Suprapubic skin (tissue), 3 donors: Measurements from ENCODE around the gene OR5L2.

Experiments used
- EP300 ChIP-seq: sonication (generic); formaldehyde crosslinking; IDR thresholded peaks from one replicate; pipeline ENCODE4 v1.6.1; 2017; ENCODE audit warnings: antibody characterized with exemption
- POLR2A ChIP-seq, 2 donors: fragments of 450-650 bp; IDR thresholded peaks; one replicate each; pipeline ENCODE4 v1.6.1; 2017; ENCODE audit warnings: antibody characterized with exemption in 2 of 2, mild to moderate bottlenecking in 2 of 2, moderate library complexity in 2 of 2
- TF ChIP-seq, protein P1 (sequence below), 2 donors: fragments of 200-600 bp in 1 of 2; fragments of 450-650 bp in 1 of 2; sonication (generic) in 1 of 2; IDR thresholded peaks; one replicate each; pipeline ENCODE4 v1.5.1; 2016 to 2019; ENCODE audit warnings: antibody characterized with exemption in 2 of 2, mild to moderate bottlenecking in 1 of 2, moderate library complexity in 1 of 2

DNA sequence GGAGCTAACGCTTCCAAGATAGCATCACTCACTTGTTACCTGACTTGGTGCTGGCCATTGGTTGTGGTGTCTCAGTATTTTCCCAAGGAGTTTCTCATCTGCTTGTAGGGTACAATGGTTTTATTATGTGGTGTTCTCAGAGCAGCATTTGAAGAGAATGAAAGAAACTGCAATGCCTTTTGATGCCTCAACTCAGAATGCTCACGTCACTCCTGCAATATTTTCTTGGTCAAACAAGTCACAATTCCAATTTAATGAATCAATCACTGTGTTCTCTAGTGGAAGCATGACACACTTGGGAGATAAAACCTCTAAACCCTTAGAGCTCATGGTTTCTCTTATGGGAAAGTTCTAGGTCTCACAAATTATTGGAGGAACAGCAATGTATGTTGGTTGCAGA is 33.7 kb upstream of the OR5L2 start:
- TF ChIP-seq, protein P1, sequence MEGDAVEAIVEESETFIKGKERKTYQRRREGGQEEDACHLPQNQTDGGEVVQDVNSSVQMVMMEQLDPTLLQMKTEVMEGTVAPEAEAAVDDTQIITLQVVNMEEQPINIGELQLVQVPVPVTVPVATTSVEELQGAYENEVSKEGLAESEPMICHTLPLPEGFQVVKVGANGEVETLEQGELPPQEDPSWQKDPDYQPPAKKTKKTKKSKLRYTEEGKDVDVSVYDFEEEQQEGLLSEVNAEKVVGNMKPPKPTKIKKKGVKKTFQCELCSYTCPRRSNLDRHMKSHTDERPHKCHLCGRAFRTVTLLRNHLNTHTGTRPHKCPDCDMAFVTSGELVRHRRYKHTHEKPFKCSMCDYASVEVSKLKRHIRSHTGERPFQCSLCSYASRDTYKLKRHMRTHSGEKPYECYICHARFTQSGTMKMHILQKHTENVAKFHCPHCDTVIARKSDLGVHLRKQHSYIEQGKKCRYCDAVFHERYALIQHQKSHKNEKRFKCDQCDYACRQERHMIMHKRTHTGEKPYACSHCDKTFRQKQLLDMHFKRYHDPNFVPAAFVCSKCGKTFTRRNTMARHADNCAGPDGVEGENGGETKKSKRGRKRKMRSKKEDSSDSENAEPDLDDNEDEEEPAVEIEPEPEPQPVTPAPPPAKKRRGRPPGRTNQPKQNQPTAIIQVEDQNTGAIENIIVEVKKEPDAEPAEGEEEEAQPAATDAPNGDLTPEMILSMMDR (IDR thresholded peaks at IDR 0.05), result no peak
- TF ChIP-seq POLR2A (IDR thresholded peaks at IDR 0.05) (no peak), EP300 (no peak)
